Measurements from ENCODE around the gene ZDHHC9.

The ZDHHC9 gene

DNA sequence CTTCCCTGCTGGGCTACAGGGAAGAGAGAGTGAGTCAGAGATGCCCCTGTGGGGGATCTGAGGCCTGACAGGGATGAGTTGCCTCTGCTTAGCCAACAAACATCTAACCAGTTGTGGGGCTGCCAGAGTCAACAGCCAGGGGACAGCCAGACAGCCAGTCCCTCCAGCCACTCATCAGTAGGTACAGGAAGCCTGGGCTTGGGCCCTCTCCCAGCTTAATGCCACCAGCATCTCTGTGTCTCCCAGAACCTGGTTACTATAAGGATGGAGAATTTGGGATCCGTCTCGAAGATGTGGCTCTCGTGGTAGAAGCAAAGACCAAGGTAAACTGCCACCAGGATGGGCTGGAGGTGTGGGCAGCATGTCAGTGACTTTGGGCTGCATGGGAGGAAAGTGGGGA lies 81.2 kb downstream of the ZDHHC9 start:
- no peak for DNase-seq (ENCODE audit: low spot score)

DNA sequence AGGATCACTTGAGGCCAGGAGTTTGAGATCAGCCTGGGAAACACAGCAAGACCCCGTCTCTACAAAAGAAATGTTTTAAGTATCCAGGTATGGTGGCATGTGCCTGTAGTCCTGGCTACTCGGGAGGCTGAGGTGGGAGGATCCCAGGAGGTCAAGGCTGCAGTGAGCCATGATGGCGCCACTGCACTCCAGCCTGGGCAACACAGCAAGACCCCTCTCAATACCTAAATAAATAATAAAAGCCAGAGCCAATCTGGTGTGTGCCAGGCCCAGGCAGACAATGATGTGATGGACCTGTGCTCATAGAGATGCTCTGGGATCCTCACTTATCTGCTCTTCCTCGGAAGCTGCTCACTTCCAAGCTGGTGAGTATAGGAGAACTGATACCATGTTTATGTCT lies 82.1 kb downstream of the ZDHHC9 start:
- DNase-seq (ENCODE audit: low spot score) = no peak

DNA sequence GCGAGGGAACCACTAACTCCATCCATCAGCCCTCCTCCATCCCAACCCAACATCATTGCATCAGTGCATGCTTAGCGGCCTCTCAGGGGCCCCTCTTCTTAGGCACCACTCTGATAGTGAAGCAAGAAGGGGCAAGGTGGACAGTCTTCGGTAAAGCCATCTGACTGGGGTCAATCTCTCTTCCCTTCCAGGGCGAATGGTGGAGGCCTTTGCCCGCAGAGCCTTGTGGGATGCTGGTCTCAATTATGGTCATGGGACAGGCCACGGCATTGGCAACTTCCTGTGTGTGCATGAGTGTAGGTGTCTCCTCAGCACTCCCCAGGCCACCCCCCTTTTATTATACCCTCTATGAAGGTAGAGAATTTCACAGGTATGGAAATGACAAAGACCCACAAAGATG lies 82.7 kb downstream of the ZDHHC9 start:
- no peak for DNase-seq (ENCODE audit: low spot score)

DNA sequence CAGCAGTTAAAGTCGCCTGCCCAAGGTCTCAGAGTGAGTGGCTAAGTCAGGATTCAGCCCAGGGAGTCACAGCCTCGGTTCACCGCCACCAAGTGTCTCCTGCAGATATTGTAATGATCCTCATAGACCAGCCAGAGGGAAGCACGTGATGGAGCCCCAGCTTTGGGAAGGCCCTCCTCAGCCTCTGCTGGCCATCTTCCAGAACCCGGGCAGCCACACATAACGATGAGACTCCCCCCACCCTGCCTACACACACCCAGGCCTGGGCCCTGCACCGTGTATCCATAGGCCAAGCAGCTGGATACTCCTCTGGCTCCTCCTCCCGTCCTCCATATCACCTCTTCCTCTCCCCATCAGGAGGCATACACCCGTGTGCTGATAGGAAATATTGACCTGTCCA lies 83.5 kb downstream of the ZDHHC9 start:
- no peak for DNase-seq (ENCODE audit: low spot score)

DNA sequence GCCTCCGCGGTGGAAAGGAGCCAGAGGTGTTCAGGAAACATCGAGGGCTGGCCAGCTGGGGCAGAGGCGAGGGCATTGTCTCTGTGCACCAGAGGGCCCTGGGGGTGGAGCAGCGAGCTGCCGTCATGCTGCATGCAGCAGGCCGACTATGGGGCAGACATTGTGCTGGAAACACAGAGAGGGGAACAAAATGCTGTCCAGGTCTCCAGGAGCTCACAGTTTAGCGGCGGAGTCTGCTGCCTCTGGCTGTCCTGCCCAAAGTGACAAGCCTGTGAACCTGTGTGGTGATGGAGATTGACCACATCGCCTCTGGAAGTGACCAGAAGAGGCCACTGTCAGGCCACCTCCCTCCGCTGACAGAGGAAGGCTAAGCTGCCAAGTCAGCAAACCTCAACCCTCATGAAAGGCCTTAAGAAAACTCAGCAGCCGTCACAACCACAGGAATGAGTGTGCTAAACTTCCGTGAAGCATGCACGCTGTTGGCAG lies 84.1 kb downstream of the ZDHHC9 start:
- DNase-seq (ENCODE audit: low spot score) = no peak

DNA sequence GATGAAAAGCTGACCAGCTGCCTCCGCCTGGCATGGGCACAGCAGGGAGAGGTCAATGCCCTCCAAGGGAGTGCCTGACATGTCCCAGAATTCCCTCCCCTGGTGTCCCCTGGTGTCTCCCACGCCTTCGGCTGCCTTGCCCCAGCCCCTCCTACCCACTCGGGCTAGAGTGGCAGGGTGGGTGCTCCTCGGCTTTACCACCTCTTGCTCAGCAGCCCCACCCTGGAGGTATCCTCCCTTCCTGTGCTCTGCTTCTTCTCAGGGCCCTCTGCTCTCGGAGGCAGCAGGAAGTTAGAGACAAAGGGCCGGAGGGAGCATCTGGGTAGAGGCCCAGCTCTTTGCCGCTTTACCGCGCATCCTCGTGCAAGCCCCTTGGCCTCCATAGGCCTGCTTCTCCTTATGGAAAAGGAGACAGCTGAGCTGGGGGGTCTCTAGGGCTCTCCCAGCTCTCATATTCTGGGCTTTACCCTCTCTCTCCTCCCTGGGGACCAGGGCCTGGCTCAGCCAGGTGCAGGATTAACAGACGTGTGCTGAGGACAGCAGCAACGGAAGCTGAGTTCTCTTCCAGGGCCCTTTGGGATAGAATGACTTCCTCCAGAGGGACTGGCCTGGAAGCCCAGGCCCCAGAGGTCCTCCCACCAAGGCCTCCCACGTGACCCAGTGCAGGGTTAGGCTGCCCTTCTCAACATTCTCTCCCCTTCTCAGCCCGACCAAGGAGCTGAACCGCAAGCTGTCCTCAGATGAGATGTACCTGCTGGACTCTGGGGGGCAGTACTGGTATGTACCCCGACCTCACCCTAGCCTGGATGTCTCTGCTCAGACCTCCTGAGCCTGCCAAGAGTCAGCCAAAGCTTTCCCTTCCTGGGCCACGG lies 87.7 kb downstream of the ZDHHC9 start:
- no peak for DNase-seq (ENCODE audit: low spot score)

DNA sequence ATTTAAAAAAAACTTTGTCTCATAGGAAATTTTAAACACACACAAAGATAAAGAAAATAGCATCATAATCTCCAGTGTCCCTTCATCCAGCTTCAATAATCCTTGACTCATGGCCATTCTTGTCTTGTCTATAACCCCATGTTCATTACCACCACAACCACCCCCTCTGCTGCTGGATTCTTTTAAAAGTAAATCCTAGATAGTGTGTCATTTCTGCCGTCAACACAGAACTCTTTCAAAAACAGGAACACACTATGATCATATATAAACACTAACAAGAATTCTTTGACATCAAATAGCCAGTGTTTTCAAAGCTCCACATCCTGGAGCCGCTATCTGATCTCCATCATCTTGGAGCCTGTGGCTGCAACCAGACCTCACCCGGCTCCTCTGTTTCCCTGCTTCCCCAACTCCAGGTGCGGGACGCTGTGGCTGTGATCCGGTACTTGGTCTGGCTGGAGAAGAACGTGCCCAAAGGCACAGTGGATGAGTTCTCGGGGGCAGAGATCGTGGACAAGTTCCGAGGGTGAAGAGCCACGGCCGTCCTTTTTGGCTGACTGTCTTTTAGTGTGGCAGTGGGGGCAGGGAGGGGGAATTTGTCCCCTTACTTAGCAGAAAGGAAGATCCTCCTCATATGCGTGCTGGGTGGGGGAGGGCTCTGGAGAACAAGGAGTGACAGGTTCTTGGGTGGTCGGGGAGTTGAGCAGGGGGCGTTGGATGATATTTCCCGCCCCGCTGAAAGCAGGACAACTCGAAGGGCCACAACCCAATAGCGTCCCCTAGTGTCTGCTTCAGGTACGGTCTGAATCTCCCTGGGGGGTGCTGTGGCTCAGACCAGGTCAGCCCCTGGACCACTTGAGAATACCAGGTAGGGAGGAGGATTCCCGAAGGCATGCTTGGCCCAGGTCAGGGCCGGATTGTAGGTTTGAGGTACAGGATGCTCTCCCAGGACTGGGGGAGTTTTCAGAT lies 89.3 kb downstream of the ZDHHC9 start:
- DNase-seq (ENCODE audit: low spot score) = no peak

All from HuH-7.5 (cell line).